PFSK-1 (cell line): ENCODE data around the gene C1orf87.

Experiments
- FOXP2 ChIP-seq: optimal IDR thresholded peaks from 2 replicates; pipeline ENCODE3; 2011; ENCODE audit warnings: borderline replicate concordance, control low read depth, inconsistent platforms; ENCODE audit not compliant: insufficient read depth; ENCODE audit errors: extremely low read length, extremely low read depth
- POLR2AphosphoS5 ChIP-seq: IDR thresholded peaks from 2 replicates; pipeline ENCODE4 v1.6.1; 2012; ENCODE audit warnings: low read depth, mild to moderate bottlenecking, control low read depth, low read length, moderate library complexity
- REST ChIP-seq, 2 experiments: IDR thresholded peaks; 2 replicates each; pipeline versions ENCODE4 v1.6.1 to v1.8.0; 2011 to 2012; ENCODE audit warnings: low read depth in 2 of 2, low read length in 2 of 2, control low read depth in 1 of 2, inconsistent platforms in 1 of 2, mild to moderate bottlenecking in 1 of 2, moderate library complexity in 1 of 2; ENCODE audit not compliant: insufficient read depth in 1 of 2
- SIN3A ChIP-seq: IDR thresholded peaks from 2 replicates; pipeline ENCODE4 v1.6.1; 2012; ENCODE audit warnings: mild to moderate bottlenecking, low read length, moderate library complexity, borderline replicate concordance; ENCODE audit not compliant: insufficient read depth
- TAF1 ChIP-seq: IDR thresholded peaks from 2 replicates; pipeline ENCODE4 v1.6.1; 2012; ENCODE audit warnings: low read length, control low read depth, borderline replicate concordance; ENCODE audit not compliant: insufficient read depth

The C1orf87 gene

GRCh38 chr1:60010690-60011089 is 62.9 kb downstream of the C1orf87 start:
- TF ChIP-seq TAF1, result no peak
- no peak for TF ChIP-seq POLR2AphosphoS5
- no peak for TF ChIP-seq REST (IDR thresholded peaks at IDR 0.05; ENCODE audit: insufficient read depth in 1 of 2, low read depth in 2 of 2, low read length in 2 of 2)
- TF ChIP-seq SIN3A, result no peak
- no peak for TF ChIP-seq FOXP2

DNA sequence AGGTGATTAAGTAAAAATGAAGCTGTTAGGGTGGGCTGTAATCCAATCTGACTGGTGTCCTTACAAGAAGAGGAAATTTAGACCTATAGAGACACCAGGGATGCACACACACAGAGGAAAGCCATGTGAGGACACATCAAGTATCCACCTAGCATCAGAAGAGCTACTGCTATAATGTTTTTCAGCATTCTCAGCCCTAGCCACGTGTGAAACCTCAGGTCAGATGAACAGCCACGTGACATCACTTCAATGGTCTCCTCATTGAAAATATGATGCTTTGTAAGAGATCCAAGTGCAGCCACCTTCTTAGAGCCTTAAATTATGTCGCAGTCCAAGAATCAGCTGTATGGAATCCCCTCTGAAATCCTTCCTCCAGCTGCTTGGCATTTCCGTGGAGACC is 65.1 kb downstream of the C1orf87 start:
- TF ChIP-seq FOXP2, result no peak
- TF ChIP-seq POLR2AphosphoS5, result no peak
- TF ChIP-seq SIN3A, result no peak
- no peak for TF ChIP-seq TAF1
- no peak for TF ChIP-seq REST (IDR thresholded peaks at IDR 0.05; ENCODE audit: insufficient read depth in 1 of 2, low read depth in 2 of 2, low read length in 2 of 2)

GRCh38 chr1:60000625-60001024 is 72.9 kb downstream of the C1orf87 start:
- TF ChIP-seq FOXP2 (no peak), SIN3A (no peak), REST (IDR thresholded peaks at IDR 0.05; ENCODE audit: insufficient read depth in 1 of 2, low read depth in 2 of 2, low read length in 2 of 2) (no peak), TAF1 (no peak), POLR2AphosphoS5 (no peak)

GRCh38 chr1:59999746-60000145 is 73.8 kb downstream of the C1orf87 start:
- TF ChIP-seq TAF1, result no peak
- TF ChIP-seq SIN3A, result no peak
- no peak for TF ChIP-seq POLR2AphosphoS5

DNA sequence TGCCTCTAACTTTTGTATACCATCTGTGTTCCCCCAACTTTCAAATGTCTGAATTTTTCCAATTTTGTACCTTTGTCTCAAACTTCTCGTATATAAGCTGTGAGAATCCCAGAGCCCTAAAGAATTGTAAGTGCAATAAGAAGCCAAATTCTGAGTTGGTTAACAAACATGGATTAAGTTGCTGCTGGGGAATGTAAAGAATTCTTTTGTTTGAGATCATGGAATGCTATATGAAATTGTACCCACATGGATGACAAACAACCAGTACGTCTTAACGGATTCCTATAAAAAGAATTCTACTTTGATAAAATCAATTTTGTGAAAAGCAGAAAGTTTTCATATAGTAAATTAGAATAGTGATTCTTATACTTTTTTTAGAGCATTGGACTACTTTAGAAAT is 74.6 kb downstream of the C1orf87 start:
- no peak for TF ChIP-seq REST (IDR thresholded peaks at IDR 0.05; ENCODE audit: insufficient read depth in 1 of 2, low read depth in 2 of 2, low read length in 2 of 2)
- no peak for TF ChIP-seq FOXP2
